ENCODE data around the gene MB21D2. TPM values are rescaled to one million over a fixed set of nuclear protein-coding genes. Genes with fewer than 3 reads are reported as not detected.

Gene MB21D2
- total RNA-seq: 10.3 and 11.6 TPM in 2 replicates

GRCh38 chr3:192917404-192918274 lies at the start of gene MB21D2:
Gene MB21D2 (minus strand): TSS chr3:192917856. CDS start chr3:192917840, 16 bp downstream.

Other genes with a start within 250 kb of the MB21D2 start
- gene FGF12, start 190.3 kb downstream of the MB21D2 start, total RNA-seq: 0.15 TPM in 1 of 2 replicates, not detected in the other

All from bronchus fibroblast of lung (primary cell).